A549 treated with ZK216348 at 1 μM for 4 hours (cell line): ENCODE results near the gene EPHA1. TPM values are rescaled to one million over a fixed set of nuclear protein-coding genes. Genes with fewer than 3 reads are reported as not detected.

Experiments
- total RNA-seq: library from RNA; stranded (reverse); fragments of 200-300 nt; extraction: Qiagen RNA extraction; gene quantifications from 5 replicates; pipeline ENCODE4 v1.2.3, GENCODE V29; 2022; ENCODE audit warnings: low read depth

Gene EPHA1
- 0.29 TPM in 1 of 5 replicates, not detected in the others for total RNA-seq

GRCh38 chr7:143408686-143409561, at the start of gene EPHA1:
Gene EPHA1 (minus strand): TSS chr7:143408856. CDS start chr7:143408805, 51 bp downstream.

GRCh38 chr7:143443153-143443552, 34.5 kb upstream of the EPHA1 start, which contains the start of gene TAS2R60:
Gene TAS2R60 (plus strand): TSS chr7:143443453. CDS start chr7:143443453, 0 bp downstream.

DNA sequence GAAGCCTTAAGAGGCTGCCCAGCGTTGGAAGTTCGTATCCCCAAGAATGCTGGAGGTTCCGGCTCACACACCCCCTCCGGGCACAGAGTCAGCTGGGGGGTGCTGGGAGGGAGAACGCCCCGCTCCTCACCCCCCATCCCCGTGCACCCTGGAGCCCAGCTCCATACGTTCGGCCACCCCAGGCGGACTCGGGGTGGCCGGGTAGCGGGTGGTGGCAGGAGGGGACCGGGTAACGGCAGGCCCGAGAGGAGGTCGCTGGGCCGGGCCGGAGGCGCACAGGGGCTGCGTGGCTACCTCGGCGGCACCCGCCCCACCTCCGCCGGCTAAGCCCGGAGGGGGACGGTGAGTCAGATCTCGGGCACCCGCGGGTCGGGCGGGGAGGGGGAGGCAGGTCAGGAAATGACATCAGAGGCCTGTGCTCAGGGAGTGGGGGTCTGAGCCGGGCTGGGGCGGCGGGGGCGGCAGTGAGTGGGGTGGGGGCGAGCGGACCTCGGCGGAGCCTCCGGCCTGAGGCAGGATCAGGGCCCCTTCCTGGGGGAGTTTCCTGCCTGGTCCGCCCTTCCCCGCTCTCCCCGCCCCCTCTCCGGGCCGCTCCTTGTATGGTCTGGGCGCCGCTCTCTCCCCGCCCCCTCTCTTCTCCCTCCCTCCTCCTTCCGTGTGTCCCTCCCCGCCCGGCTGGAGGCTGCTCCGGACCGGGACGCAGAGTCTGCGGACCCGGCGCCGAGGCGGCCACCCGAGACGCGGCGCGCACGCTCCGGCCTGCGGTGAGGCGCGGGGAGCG, 27.8 kb downstream of the EPHA1 start, which contains the start of gene ZYX:
Gene ZYX (plus strand): TSS at position 700 of the 781 bp plus-strand sequence. CDS start 227 bp downstream, outside the sequence.

DNA sequence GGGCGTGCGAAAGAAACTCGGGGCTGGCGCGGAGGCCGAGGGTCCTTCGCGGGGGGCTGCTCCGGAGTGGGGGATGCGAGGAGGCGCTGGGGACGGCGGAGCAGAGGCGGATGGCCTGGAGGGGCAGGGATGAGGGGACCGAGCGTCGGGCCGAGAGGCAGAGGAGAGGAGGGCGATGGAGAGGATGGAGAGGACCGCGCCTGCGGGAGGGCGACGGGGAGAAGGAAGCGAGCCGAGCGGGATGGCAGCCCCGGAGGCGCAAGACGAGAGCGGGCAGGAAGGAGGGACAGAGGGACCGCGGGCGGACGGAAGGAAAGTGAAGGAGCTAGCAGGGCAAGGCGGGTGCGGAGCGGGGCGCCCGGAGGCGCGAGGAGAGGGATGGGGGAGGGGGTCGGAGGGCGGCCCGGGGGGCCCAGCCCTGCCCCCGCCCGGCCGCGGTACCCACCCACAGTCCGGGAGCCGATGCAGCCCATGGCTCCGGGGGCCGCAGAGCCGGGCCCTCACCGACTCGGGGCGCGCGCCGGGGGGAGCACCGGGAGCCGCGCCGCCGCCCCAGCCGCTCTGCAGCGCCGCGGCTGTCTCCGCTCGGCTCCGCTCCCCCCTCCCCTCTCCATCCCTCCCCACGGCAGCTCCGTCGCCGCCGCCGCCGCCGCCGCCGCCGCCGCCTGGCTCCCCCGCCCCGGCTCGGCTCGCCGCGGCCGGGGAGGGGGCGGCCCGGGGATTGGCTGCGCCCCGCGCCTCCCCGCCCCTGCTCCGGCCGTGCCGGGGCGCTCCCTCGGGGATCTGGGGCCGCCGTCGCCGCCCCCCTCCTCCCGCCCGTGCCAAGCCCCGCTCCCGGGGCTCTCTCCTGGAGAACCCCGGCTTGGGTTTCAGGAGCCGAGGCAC, 46.3 kb downstream of the EPHA1 start, which contains the start of gene FAM131B:
Gene FAM131B (minus strand): TSS at position 583 of the 885 bp plus-strand sequence. CDS start 110 bp downstream, at position 473.

Other genes starting within 250 kb of the EPHA1 start
- not detected in 5 replicates for gene TAS2R39, start 225.4 kb downstream of the EPHA1 start, total RNA-seq
- gene TAS2R40, start 186.8 kb downstream of the EPHA1 start, total RNA-seq: not detected in 5 replicates
- 103 to 121 TPM (median 114 TPM) in 5 replicates for gene GSTK1, start 145.4 kb downstream of the EPHA1 start, total RNA-seq
- 0.48 to 1.5 TPM (median 1.0 TPM) in 5 replicates for gene TMEM139, start 123.9 kb downstream of the EPHA1 start, total RNA-seq
- gene CASP2, start 120.5 kb downstream of the EPHA1 start, total RNA-seq: 17.2 to 22.5 TPM (median 19.8 TPM) in 5 replicates
- gene CLCN1, start 92.7 kb downstream of the EPHA1 start, total RNA-seq: 0.06 to 0.08 TPM in 2 of 5 replicates, not detected in the others
- gene FAM131B, start 46.1 kb downstream of the EPHA1 start, total RNA-seq: 0.20 to 0.62 TPM (median 0.46 TPM) in 5 replicates
- 131 to 203 TPM (median 178 TPM) in 5 replicates for gene ZYX, start 27.5 kb downstream of the EPHA1 start, total RNA-seq
- gene TAS2R60, start 34.6 kb upstream of the EPHA1 start, total RNA-seq: not detected in 5 replicates
- gene TAS2R41, start 69.0 kb upstream of the EPHA1 start, total RNA-seq: not detected in 5 replicates
- not detected in 5 replicates for gene CTAGE15, start 162.9 kb upstream of the EPHA1 start, total RNA-seq
- gene TCAF2, start 212.1 kb upstream of the EPHA1 start, total RNA-seq: 0.27 to 0.75 TPM (median 0.53 TPM) in 5 replicates